GM19025 (cell line): ENCODE results near the gene ATRNL1.
"Not testable (repeated sequence)": the region's sequence is repeated elsewhere in the genome, so short reads cannot be mapped to it uniquely, and the experiment has no call there.

Source experiments
- ATAC-seq: cut with Tn5 transposase; IDR thresholded peaks from one replicate; pipeline ENCODE4 v1.9.1; 2021; ENCODE audit warnings: mild to moderate bottlenecking, low read depth, moderate library complexity; ENCODE audit not compliant: unreplicated experiment

ATRNL1 gene

DNA sequence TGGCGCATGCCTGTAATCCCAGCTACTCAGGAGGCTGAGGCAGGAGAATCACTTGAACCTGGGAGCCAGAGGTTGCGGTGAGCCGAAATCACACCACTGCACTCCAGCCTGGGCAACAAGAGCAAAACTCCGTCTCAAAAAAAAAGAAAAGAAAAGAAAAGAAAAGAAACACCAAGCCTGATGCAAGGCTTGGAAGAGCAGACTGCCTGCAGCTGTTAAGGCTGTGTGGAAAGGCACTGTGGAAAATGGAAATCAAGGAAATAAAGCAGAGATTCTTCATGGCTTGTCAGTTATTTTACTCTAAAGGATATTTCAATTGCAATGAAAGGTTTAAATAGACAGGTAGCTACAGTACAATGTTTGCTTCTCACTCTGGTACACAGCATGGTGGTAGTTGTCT, 735.0 kb downstream of the ATRNL1 start:
- ATAC-seq = not testable (repeated sequence)

DNA sequence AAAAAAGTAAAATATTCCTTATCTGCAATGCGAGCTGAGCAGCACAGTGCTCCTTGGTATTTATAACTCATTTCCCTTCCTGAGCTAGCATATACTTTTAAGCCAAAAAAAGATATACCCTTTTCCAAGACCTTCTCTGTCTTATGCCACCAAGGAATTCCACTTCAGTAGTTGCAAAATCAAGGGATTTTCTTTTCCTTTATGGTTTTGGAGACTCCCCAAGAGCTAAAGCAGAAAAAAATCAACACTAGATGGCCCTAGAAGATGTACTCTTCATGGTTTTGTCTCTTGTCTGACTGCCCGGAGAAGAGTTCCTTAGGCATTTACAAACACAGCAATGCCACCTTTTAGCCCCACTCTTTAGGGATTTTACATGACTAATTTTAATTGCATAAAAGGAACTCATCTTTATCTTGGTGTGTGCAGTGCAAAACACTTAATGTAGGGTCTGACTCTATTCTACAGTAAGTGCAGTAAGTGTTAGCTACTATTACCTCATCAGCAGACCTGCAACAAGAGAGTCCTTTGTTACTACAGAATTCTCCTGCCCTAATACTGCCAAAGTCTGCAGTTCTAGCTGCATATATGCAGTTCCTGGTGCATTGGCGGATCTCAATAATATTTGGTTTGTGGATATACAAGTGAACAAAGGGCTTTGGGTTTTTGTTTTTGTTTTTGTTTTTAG, 736.5 kb downstream of the ATRNL1 start:
- ATAC-seq = no peak

DNA sequence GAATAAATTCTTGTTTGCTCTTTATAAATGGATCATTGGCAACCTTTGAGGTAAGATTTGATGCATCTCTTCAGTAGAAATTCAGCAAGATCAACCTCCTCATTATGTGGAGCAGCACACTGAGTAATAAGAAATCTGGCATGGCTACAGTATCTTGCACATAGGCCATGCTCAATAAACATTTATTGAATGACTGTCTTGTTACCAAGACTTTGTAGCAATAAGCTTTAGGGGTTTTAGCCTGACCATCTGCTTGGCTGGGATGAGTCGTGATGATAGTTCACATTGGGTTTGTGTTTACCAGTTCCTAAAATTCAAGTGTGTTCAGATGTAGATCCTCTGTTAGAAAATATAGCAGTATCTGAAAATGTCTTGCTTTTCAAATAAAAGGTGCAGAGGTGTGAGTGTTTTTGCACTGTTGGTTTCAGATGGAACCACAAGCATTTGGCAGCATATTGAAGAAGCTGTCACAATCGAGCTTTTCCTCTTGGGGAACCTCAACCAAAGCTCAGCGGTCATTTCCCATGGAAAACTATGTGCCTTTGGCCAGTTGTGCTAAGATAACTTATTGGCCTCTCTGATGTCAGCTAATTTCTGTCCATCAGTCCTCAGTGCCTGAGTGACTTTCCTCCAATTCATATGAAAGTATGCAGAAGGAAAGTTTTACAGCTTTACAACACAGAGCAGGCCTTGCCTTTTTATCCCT, 737.3 kb downstream of the ATRNL1 start:
- ATAC-seq = no peak

DNA sequence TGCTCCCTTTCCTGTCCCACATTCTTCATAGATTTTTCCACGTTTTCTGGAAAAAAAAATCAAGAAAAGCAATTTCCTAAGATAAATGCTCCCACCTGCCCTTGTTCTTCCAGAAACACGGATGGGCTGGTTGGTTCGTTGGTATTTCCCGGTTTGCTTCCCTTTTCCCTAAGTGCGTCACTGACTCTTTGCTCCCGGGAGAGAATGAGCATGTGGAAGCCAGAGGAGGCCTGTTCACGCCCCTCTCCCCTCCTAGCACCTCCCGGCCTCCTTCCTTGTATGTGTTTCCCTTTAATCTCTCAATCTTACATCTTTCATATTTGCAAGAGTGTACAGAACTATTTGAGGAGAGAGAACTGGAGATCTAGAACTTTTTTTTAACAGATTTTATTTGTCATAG, 737.9 kb downstream of the ATRNL1 start:
- no peak for ATAC-seq

DNA sequence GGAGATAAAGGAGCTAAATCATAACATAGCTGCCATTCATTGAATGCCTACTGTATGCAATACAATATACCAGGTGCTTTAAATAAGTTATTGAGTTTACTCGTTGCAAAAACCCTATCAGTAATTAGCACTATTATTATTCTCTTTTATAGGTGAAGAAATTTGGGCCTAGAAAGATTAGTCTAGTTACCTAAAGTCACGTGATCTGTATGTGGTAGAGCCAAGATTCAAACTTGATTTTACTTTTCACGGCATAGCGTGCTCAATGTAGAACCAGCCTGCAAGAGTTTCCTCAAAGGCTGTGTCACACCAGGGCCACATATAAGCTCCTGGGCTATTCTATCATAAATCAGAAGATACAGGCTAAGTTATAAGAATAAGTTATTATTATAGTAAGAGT, 740.0 kb downstream of the ATRNL1 start:
- ATAC-seq = no peak

DNA sequence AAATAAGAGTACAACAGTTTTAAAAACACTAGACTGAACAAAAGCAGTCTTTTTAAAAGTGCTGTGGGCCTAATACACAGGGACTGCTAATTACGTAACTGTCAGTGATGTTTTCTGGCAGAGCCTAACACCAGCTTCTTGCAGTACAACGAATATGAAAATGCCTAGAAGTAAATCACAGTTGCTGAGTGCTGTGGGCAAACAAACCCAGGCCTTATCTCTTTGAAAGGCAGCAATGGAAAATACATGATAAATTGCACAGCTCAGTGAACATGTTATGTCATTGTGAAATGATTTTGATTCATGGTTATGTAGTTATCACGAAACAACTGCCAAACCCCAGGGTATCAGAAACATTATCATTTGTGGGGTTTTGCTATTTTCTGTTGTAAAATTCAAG, 751.4 kb downstream of the ATRNL1 start:
- no peak for ATAC-seq

DNA sequence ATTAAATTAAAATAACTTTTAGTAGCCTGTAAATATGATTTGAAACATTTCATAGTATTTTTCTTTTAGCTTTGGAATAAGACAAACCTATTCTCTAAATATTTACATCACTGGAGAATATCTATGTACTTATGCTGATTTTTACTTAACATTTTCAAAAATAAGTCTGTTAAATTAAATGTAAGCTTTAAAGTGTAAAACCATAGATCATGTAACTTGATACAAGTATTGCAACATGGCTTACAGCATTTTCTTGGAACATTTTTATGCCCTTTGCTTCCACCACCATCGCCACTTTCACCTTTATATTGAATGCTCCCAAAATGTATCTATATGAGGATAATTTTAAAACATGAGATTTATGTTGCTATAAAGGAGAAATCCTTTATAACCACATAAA, 752.8 kb downstream of the ATRNL1 start:
- ATAC-seq = no peak

DNA sequence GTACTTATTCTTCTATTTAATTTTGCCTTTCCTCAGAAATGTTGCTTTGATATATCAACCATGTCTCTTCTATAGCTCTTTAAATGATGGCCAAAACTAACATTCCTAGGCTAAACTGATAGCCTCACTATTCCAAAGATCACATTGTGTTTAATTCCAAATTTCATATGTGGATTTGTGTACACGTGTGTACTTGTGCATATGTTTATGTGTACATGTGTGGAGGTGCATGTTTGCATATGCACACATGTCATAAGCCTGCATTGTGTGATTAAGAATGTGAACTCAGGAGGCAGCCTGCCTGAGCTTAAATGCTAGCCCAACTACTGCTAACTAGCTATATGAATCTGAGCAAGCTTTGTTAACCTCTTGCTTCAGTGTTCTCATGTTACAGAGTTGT, 753.4 kb downstream of the ATRNL1 start:
- ATAC-seq = no peak

DNA sequence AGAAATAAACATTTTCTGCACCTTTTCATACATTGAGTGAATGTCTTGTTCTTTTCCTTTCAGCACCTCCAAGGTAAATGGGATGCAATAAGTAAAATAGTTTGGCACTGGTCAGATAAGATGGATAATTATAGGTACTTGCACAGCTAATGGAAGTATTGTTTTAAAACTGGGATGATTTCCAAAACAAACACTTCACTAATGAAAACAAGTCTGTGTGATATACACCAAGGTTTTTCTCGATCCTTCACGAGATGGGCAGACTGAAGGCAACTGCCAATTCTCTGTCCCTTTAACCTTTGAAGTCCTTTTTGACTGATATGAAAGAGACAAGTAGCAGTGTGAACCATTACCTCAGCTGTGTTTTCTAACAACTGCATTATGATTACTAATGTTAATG, 756.0 kb downstream of the ATRNL1 start:
- no peak for ATAC-seq

DNA sequence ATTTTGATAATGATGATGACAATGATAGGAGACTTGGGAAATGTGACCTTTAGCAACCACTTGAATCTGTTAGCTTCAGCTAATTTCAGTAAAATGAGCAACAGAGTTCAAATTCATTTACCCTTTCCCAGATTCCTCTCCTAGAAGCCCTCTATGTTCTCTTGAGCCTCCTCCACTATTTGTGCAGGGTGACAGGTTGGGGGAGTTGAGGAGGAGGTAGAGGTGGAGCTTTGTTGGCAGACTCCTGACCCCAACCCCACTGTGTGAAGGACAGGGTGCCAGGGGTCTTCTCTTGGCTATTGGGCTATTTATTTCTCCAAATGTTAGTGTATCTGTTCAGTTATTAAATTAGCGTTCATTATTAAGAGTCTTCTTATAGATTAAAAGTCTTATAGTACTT, 757.5 kb downstream of the ATRNL1 start:
- no peak for ATAC-seq

DNA sequence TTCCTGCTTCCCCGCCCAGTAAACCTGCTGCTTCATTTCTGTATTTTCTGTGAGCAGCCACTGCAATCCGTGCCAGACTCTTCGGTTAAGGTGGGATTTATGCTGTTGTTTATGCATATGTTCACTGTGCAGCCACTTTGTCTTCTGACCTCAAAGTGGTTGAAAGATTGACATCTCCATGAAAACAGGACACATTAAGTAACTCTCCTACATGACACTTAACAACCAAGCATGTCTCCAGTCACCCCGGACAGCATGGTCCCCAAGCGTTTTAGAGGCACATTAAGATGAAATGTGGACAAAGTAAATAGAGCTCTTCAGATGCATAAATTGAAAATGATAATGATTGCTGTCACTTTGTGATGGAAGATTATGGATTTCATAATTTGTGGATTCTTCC, 758.5 kb downstream of the ATRNL1 start:
- ATAC-seq = no peak

DNA sequence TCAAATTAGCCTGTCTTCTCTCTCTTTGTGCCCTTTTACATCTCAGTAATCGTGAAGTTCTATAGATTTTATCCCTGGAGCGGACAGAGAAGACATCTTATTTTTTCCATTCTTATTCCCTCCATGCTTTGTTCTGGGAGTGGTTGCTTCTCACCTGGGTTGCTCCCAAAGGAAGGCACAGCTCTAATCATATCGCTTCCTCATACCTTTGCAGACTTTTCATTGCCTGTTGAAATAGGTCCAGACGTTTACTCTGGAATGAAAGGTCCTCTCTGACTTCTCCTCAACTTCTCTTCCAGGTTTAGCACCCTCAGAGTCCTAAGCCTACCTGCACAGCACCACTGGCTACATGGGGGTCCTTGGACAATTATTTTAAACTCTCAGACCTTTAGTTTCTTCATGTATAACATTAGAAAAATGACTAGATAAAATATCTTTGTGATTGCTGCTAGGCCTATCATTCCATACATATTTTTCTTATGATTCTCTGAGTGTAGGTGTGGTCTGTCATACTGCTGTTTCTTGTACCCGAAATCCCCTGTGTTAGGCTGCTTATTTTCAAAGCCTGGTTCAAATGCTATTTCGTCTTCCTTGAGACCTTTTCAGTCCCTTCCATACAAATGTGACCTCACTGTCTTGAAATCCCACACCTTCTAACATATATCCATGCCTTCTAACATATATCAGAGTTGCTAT, 761.7 kb downstream of the ATRNL1 start:
- ATAC-seq = no peak

DNA sequence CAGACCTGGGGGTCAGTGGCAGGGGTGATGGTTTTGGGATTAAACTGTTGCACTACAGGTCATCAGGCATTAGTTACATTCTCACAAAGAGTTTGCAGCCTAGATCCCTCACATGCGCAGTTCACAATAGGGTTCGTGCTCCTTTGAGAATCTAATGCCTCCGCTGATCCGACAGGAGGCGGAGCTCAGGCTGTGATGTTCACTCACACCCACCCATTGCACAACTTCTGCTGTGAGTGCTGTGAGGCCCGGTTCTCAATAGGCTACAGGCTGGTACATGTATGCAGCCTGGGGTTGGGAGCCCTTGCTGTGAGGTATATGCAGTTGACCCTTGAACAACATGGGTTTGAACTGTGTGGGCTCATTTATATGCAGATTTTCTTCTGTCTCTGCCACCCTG, 763.4 kb downstream of the ATRNL1 start:
- no peak for ATAC-seq

DNA sequence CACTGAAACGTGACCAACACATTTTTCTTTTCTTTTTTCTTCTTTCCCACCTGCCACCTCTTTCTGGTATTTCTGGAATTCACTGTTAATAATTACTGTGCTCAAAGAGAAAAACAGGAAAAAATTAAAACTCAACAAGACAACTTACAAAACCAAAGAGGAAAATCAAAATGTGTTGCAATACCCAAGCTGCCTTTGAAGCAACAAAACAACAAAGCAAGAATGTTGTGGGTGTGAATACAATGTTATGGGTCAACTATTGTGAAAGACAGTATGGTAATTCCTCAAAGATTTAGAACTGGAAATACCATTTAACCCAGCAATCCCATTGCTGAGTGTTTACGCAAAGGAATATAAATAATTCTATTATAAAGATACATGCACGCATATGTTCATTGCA, 764.7 kb downstream of the ATRNL1 start:
- ATAC-seq = no peak

DNA sequence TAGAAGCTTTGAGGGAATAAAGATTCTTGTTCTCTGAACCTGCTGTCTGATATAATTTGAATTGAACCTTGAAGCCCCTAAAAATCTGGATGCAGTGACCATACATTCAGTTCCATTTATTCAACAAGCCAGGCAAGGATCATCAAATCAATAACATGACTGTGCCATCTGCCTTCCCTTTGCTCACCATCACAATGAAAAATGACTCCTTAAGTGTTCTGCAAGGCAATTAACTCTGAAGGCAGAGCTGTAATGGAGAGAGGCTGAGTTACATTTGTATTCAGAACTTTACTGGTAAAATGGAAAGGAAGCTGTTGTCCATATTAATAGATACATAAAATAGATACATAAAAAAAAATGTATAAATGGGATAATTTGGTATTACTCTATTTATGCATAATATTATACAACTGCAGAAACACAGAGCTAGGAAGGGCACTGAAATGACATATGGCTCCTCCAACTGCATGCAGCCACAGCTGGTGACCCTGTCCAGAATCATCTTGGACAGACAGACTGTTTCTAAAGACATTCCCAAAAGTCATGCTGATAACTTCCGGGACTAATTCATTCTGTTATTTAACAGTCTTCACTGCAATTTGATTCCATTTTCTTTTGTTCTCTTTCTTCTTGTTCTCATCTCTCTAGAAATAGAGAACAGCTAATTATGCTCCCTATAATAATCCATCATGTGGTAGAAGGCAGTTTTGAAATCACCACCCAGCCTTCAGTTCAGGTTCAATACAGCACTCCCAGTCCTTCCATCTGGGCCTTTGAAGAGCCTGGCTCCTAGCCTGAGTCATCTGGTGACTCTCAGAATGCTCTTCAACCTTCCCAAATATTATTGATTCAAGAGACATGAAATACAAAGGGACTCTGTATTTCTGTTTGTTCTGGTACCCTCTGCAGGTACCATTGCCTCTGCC, 767.3 kb downstream of the ATRNL1 start:
- ATAC-seq = no peak

DNA sequence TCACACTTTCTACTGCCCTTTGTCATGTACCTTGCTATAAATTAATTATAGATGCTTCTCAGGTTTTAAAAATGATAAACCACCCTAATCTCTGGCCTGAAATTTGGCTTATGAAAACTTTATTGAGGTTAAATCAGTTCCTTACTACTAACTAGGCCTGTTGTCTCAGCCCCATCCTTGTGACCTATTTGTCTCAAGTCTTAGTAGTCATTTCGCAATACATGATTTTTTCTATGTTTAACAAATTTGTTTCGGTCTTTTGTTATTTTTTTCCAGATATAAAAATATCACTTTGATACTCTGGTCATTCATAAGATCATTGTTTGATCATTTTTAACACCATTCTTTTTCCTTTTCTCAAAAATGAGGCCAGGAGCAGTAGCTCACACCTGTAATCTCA, 768.3 kb downstream of the ATRNL1 start:
- ATAC-seq = no peak

DNA sequence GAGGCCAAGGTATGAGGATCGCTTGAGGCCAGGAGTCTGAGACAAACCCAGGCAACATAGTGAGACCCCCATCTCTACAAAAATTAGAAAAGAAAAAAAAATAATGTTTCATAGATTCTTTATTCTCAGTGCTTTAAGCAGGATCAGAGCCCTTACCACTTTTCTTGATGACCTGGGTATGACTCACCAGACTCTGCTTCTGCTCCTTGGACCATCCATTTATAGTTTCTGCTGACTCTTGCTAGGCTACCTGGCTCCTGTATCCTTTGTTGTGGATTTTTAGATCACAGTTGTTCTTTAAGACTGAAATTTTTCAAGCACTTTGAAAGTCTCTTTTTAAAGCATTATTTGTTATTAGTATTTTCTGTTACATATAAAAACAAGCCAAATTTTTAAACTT, 768.7 kb downstream of the ATRNL1 start:
- ATAC-seq = no peak

DNA sequence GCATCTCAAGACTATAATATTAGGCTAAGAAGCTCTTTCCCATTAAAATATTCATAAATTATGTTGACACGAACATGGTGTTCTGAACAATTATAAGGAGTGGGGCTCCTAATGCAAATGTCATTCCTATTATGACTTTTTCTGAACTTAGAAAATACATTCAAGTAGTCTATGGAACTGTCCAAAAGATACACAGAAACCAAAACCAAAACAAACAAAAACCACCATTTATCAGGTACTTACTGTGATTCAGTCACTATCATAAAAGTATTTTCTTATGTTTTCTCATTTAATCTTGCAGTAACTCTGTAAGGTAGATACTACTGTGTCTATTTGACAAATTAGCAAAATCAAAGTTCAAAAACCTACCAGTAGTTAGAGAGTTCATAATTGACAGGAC, 773.0 kb downstream of the ATRNL1 start:
- no peak for ATAC-seq

DNA sequence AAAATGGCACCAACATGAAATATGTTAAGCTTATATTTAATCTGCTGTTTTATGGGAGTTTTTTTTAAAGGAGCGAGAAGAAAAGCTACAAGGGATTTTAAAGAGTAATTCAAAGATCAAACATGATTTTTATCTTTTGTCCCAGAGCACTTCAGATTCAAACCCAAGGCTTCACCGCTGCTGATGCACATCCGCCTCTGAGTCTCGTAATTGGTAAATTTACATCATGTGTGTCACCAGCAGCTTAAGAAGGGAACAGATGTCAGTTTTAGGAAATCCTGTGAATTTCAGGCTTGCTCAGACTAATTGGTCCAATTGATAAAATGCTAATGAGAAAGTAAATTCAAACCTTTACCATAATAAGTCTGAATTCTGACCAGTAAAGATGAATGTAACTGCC, 773.5 kb downstream of the ATRNL1 start:
- no peak for ATAC-seq

DNA sequence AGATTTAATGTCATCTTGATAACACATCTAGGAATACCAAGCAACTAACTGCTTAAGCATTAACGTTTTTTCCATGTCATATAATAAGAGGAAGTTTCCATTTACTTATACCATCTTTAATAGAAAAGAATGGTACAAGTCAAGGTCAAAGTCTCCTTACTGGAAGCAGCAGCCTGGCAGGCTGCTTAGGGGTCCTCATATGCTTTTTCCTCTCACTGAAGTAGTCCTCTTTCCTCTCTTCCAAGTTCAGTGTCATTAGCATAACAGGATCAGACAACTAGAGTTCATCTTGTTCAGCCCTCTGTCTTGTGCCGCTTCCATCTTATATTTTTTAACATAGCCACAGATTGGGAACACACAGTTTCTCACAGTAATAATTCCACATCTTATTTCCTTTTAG, 774.1 kb downstream of the ATRNL1 start:
- no peak for ATAC-seq

DNA sequence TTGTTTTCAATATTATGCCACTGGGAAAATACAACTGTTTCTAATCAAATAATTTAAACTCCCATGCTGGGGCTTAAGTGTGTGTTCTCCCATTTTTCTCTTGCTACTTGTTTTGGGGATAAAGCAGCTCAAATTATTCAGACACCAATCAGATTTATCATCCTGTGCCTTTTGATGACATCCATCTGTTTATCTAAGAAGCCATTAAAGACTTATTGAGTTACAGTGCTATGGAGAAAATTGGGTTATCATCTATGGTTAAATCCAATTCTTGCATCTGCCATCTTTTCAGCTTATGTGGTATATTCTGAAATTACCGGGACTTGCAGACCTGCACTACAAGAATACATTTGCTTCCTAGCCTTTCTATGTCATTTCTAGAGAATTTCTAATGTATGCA, 778.7 kb downstream of the ATRNL1 start:
- ATAC-seq = no peak
